Measurements from ENCODE around the gene NANOS3. TPM values are rescaled to one million over a fixed set of nuclear protein-coding genes. Genes with fewer than 3 reads are reported as not detected.

The NANOS3 gene
- total and polyA plus RNA-seq, 9 of the 15 experiments (the other 6 are each of a cell fraction or from before 2014, with no cell fraction given) = not detected

DNA sequence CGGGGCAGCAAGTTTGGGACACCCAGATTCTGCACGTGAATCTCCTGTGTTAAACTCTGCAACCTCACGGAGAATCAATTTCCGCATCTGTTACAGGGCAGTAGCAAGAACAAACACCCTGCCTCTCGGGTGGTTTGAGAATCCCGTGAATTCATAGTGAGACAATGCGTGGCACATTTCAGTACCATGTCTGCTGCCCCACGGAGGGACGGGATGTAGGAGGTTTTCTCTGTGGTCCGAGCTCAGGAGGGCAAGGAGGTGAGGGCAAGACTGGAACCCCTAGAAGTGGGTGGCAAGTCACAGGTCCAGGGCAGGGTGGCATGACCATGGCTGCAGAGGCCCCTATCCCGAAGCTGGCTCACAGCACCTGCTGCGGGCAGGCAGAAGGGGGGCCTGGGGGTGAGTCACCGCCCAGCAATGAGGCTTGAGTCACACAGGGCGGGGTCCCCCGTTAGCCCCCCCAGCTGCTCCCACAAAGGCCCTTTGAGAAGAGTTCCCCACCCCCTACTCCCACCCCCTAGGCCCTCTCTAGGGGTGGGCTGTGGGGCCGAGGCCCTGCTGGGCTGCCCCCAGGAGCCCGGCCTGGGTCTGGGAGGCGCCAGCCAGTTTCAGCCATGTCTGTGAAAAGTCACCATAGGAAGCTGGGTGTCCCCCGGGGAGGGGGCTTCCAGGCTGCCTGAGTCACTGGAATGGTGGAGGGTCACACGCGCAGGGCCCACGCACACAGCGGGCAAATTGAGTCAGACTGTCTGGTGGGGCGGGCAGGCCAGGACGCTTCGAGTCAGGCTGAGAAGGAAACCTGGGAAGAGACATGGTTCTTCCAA lies 25.8 kb upstream of the NANOS3 start (continued):
- TF ChIP-seq, protein P1, sequence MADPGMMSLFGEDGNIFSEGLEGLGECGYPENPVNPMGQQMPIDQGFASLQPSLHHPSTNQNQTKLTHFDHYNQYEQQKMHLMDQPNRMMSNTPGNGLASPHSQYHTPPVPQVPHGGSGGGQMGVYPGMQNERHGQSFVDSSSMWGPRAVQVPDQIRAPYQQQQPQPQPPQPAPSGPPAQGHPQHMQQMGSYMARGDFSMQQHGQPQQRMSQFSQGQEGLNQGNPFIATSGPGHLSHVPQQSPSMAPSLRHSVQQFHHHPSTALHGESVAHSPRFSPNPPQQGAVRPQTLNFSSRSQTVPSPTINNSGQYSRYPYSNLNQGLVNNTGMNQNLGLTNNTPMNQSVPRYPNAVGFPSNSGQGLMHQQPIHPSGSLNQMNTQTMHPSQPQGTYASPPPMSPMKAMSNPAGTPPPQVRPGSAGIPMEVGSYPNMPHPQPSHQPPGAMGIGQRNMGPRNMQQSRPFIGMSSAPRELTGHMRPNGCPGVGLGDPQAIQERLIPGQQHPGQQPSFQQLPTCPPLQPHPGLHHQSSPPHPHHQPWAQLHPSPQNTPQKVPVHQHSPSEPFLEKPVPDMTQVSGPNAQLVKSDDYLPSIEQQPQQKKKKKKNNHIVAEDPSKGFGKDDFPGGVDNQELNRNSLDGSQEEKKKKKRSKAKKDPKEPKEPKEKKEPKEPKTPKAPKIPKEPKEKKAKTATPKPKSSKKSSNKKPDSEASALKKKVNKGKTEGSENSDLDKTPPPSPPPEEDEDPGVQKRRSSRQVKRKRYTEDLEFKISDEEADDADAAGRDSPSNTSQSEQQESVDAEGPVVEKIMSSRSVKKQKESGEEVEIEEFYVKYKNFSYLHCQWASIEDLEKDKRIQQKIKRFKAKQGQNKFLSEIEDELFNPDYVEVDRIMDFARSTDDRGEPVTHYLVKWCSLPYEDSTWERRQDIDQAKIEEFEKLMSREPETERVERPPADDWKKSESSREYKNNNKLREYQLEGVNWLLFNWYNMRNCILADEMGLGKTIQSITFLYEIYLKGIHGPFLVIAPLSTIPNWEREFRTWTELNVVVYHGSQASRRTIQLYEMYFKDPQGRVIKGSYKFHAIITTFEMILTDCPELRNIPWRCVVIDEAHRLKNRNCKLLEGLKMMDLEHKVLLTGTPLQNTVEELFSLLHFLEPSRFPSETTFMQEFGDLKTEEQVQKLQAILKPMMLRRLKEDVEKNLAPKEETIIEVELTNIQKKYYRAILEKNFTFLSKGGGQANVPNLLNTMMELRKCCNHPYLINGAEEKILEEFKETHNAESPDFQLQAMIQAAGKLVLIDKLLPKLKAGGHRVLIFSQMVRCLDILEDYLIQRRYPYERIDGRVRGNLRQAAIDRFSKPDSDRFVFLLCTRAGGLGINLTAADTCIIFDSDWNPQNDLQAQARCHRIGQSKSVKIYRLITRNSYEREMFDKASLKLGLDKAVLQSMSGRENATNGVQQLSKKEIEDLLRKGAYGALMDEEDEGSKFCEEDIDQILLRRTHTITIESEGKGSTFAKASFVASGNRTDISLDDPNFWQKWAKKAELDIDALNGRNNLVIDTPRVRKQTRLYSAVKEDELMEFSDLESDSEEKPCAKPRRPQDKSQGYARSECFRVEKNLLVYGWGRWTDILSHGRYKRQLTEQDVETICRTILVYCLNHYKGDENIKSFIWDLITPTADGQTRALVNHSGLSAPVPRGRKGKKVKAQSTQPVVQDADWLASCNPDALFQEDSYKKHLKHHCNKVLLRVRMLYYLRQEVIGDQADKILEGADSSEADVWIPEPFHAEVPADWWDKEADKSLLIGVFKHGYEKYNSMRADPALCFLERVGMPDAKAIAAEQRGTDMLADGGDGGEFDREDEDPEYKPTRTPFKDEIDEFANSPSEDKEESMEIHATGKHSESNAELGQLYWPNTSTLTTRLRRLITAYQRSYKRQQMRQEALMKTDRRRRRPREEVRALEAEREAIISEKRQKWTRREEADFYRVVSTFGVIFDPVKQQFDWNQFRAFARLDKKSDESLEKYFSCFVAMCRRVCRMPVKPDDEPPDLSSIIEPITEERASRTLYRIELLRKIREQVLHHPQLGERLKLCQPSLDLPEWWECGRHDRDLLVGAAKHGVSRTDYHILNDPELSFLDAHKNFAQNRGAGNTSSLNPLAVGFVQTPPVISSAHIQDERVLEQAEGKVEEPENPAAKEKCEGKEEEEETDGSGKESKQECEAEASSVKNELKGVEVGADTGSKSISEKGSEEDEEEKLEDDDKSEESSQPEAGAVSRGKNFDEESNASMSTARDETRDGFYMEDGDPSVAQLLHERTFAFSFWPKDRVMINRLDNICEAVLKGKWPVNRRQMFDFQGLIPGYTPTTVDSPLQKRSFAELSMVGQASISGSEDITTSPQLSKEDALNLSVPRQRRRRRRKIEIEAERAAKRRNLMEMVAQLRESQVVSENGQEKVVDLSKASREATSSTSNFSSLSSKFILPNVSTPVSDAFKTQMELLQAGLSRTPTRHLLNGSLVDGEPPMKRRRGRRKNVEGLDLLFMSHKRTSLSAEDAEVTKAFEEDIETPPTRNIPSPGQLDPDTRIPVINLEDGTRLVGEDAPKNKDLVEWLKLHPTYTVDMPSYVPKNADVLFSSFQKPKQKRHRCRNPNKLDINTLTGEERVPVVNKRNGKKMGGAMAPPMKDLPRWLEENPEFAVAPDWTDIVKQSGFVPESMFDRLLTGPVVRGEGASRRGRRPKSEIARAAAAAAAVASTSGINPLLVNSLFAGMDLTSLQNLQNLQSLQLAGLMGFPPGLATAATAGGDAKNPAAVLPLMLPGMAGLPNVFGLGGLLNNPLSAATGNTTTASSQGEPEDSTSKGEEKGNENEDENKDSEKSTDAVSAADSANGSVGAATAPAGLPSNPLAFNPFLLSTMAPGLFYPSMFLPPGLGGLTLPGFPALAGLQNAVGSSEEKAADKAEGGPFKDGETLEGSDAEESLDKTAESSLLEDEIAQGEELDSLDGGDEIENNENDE (IDR thresholded peaks at IDR 0.05; ENCODE audit: low read depth, low read length) = no peak
- TF ChIP-seq, protein P2, sequence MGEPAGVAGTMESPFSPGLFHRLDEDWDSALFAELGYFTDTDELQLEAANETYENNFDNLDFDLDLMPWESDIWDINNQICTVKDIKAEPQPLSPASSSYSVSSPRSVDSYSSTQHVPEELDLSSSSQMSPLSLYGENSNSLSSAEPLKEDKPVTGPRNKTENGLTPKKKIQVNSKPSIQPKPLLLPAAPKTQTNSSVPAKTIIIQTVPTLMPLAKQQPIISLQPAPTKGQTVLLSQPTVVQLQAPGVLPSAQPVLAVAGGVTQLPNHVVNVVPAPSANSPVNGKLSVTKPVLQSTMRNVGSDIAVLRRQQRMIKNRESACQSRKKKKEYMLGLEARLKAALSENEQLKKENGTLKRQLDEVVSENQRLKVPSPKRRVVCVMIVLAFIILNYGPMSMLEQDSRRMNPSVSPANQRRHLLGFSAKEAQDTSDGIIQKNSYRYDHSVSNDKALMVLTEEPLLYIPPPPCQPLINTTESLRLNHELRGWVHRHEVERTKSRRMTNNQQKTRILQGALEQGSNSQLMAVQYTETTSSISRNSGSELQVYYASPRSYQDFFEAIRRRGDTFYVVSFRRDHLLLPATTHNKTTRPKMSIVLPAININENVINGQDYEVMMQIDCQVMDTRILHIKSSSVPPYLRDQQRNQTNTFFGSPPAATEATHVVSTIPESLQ (CRISPR knock-in tag; IDR thresholded peaks at IDR 0.05) = no peak
- TF ChIP-seq ARNT (IDR thresholded peaks at IDR 0.05) (no peak), GATAD2A (IDR thresholded peaks at IDR 0.05) (no peak; the same call in 1 of the 2 replicates), TAF1 (IDR thresholded peaks at IDR 0.05; ENCODE audit: control insufficient read depth, extremely low read depth, insufficient read depth, low read length, severe bottlenecking) (no peak), BMI1 (IDR thresholded peaks at IDR 0.05; ENCODE audit: low read length) (no peak), POLR3G (IDR thresholded peaks at IDR 0.05; ENCODE audit: extremely low read depth, insufficient read length, insufficient replicate concordance) (no peak), ZNF76 (CRISPR knock-in tag; IDR thresholded peaks at IDR 0.05; ENCODE audit: borderline replicate concordance) (no peak), POU5F1 (IDR thresholded peaks at IDR 0.05; ENCODE audit: borderline replicate concordance, low read depth, low read length, partially characterized antibody) (no peak), STAT5A (IDR thresholded peaks at IDR 0.05; ENCODE audit: borderline replicate concordance, low read length) (no peak), ETS2 (tag; IDR thresholded peaks at IDR 0.05; ENCODE audit: borderline replicate concordance, poor library complexity, severe bottlenecking) (no peak)
- TF ChIP-seq, protein P3, sequence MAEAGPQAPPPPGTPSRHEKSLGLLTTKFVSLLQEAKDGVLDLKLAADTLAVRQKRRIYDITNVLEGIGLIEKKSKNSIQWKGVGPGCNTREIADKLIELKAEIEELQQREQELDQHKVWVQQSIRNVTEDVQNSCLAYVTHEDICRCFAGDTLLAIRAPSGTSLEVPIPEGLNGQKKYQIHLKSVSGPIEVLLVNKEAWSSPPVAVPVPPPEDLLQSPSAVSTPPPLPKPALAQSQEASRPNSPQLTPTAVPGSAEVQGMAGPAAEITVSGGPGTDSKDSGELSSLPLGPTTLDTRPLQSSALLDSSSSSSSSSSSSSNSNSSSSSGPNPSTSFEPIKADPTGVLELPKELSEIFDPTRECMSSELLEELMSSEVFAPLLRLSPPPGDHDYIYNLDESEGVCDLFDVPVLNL (CRISPR knock-in tag; IDR thresholded peaks at IDR 0.05; ENCODE audit: low read depth) = no peak
